A673 (cell line): ENCODE data around the gene MPHOSPH6.

Source experiments
- EZH2 ChIP-seq: fragments of 200-600 bp; sonication (generic); IDR thresholded peaks from 2 replicates; pipeline ENCODE4 v1.6.1; 2017; ENCODE audit warnings: borderline replicate concordance, low read depth, mild to moderate bottlenecking, mixed read lengths, antibody characterized with exemption, low read length; ENCODE audit not compliant: poor library complexity, severe bottlenecking
- TF ChIP-seq, protein P1 (sequence below): fragments of 300-800, 200-600 bp; sonication (generic); conservative IDR thresholded peaks from 2 replicates; pipeline ENCODE4 v1.5.1; 2017; ENCODE audit warnings: low read depth, mild to moderate bottlenecking, antibody characterized with exemption, low read length, moderate library complexity, mixed read lengths

GRCh38 chr16:82178352-82178751, 8.3 kb upstream of the MPHOSPH6 start:
- TF ChIP-seq, protein P1, sequence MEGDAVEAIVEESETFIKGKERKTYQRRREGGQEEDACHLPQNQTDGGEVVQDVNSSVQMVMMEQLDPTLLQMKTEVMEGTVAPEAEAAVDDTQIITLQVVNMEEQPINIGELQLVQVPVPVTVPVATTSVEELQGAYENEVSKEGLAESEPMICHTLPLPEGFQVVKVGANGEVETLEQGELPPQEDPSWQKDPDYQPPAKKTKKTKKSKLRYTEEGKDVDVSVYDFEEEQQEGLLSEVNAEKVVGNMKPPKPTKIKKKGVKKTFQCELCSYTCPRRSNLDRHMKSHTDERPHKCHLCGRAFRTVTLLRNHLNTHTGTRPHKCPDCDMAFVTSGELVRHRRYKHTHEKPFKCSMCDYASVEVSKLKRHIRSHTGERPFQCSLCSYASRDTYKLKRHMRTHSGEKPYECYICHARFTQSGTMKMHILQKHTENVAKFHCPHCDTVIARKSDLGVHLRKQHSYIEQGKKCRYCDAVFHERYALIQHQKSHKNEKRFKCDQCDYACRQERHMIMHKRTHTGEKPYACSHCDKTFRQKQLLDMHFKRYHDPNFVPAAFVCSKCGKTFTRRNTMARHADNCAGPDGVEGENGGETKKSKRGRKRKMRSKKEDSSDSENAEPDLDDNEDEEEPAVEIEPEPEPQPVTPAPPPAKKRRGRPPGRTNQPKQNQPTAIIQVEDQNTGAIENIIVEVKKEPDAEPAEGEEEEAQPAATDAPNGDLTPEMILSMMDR = no peak
- no peak for TF ChIP-seq EZH2
